Measurements from ENCODE around the gene CRHR1.

DNA sequence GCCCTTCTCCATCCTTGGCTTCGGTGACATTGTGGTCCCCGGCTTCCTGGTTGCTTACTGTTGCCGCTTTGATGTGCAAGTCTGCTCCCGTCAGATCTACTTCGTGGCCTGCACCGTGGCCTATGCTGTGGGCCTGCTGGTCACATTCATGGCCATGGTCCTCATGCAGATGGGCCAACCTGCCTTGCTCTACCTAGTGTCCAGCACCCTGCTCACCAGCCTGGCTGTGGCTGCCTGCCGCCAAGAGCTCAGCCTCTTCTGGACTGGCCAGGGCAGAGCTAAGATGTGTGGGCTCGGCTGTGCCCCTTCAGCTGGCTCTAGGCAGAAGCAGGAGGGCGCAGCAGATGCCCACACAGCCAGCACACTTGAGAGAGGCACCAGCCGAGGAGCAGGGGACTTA is 62.1 kb downstream of the CRHR1 start:
- TF ChIP-seq CTCF (IDR thresholded peaks at IDR 0.05; ENCODE audit: insufficient read depth, low read length) = no peak
- TF ChIP-seq POLR2AphosphoS5 (IDR thresholded peaks at IDR 0.05; ENCODE audit: low read depth) = no peak

Data from HL-60 (cell line).